CD4-positive, alpha-beta T cell treated with Interleukin-4 for 4 hours (primary cell): ENCODE measurements around the gene OR52B4.
"Not testable (repeated sequence)": the region's sequence is repeated elsewhere in the genome, so short reads cannot be mapped to it uniquely, and the experiment has no call there.

ENCODE experiments used
- DNase-seq: peaks from one replicate; pipeline ENCODE4 v3.0.0-alpha.2; 2020

OR52B4 gene

DNA sequence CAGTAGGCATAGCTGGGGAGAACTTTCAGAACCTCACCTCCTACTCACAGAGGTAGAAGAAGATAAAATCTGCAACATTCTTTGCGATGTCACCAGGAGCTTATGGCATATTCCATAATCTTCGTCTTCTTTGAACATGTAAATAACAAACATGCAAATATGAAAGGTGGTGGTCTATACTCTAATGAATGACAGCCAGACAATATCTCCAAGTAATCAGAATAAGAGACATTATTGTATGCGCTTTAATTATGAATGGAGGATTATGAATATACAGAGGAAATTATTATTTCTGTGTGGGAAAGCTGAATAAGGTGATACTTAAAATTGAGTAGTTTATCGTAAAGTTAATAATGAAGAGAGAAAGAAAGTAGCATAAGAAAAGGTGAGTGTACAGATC is at the start of gene OR52B4:
Gene OR52B4, minus strand, starts transcription at position 101 of the 400 bp plus-strand sequence. Its CDS starts 91 bp downstream, at position 10.
- no peak for DNase-seq

DNA sequence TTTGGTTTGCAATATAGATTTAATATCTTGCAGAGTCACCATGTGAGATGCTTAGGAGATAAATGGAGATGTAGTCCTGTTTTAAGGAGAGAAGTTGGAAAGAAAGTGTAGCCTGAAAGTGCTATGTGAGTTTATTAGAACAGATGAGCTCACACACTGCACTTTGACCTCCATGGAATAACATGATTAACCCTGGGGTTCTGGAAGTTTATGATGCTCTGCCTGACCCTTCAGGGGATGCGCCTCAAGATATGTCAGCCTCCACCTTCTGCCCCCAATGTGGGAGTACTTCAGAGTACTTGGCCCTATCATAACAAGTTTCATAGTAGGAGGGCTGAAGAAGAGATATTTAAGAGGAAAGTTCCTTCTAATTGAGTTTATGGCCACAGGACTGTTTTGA is 48.6 kb upstream of the OR52B4 start:
- no peak for DNase-seq

DNA sequence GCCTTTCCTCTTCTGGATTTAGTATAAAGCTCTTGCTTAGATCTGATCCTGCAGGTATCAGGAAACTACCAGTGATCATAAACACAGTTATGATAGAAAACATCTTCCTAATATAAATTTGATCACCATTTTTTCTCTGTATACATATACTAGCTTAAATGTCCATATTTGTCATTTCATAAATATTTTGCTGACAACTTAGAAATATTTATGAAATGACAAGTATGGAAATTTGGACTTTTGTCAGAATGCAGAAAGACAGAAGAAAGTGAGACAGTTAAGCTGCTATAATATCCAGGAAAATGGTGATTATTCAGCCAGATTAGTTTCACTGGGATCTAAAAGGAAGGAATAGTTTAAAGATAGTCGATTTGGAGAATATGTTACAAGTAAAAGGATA is 48.1 kb upstream of the OR52B4 start:
- no peak for DNase-seq

DNA sequence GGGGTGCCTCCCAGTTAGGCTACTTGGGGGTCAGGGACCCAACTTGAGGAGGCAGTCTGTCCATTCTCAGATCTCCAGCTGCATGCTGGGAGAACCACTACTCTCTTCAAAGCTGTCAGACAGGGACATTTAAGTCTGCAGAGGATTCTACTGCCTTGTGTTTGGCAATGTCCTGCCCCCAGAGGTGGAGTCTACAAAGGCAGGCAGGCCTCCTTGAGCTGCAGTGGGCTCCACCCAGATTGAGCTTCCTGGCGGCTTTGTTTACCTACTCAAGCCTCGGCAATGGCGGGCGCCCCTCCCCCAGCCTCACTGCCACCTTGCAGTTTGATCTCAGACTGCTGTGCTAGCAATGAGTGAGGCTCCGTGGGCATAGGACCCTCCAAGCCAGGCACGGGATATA is 38.0 kb upstream of the OR52B4 start:
- not testable (repeated sequence) for DNase-seq

DNA sequence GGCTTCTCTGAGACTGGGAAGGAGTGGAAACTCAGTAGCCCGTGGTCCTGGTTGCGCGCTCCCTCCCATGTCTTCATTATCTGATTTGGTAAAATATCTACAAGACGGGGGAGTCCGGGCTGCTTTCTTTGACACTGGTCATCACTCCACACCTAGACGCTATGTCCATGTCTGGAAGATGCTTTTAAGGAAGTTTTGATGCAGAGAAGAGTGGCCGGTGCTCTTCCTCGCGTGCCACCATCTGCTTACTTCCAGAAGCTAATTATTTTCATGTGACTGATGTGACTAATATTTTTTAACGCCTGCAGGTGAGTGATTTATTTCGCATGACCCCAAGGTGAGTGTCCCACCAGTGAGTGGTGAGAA is 25.7 kb upstream of the OR52B4 start:
- no peak for DNase-seq

DNA sequence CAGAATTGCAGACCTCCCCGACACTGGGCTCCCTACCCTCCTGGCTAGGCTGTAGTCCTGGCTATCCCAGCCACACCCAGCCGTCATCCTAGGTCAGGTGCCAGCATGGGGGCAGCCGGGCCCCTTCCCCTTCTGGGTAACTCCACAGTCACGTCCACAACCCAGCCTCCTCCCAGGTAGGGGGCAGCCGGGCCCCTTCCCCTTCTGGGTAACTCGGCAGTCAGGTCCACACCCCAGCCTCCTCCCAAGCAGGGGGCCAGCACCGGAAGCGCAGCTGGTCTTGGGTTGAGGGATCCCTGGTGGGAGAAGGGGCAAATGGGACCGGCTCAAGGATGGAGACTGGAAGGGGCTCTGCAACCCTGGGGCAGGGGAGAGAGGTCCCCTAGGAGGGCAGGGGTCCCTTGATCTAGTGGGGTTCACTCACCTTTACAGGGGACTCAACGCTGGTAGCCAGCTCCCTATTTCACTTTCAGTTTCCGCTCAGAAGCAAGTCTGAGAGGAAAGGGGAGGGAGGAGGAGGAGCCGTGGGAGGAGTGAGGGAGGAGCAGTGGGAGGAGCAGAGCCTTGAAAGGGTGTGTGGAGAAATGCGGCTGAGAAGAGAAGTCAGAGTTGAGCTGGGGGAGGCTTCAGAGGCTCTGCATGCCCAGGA is 25.1 kb upstream of the OR52B4 start, which contains the start of gene TRIM21:
Gene TRIM21, minus strand, starts transcription at position 494 of the 649 bp plus-strand sequence. CDS start 3,293 bp downstream, outside the sequence.
- peak; percentile 86 for DNase-seq

DNA sequence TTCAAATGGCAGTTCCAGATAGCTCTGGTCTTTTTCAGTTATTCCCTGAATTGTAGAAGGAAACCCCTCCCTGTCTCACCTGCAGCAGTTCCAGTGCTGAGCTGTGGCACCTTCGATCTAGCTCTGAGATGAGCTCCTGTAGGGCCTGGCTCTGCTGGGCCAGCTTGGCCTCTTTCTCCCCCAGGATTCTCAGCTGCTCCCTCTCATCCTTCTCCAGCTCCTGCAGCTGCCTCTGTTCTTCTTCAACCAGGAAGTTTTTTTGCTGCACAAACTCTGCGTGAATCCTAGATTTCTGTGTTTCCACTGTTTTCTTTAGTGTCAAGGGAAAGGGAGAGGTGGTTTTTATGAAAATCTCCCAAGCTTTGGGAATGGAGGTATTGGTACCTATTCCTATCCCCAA is 20.0 kb upstream of the OR52B4 start:
- no peak for DNase-seq

DNA sequence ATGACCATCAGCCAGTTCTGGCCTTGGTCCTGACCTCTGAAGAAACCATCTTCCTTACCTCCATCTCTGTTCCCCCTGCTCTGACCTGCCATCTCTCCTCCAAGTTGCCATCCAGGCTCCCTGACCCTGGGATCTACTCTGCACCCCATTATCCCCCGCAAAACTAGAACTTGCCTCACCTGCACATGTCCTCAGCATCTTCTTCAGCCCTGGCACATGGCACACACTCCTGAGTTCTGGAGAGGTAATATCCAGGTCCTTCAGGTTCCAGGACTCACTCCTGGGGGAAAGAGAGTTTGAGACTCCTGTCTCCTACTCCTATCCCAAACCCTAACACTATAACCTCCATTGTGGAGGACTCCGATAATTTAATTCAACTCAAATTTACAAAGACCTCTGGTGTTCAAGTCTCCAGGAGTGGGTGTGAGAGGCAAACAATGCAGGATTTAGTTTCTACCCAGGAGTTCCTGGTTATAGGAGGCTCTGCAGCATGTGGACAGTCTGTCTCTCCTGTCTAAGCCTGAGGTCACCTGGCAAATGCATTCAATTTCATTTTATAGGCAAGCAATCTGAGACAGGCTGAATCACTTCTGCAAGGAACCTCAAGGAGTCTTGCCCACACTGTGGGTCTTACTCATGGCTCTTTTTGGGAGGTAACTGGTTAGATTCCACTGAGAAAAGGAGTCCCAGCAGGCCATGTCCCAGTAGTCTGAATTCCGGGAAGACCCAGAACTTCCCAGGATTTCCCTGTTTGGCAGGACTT is 18.0 kb upstream of the OR52B4 start:
- no peak for DNase-seq

DNA sequence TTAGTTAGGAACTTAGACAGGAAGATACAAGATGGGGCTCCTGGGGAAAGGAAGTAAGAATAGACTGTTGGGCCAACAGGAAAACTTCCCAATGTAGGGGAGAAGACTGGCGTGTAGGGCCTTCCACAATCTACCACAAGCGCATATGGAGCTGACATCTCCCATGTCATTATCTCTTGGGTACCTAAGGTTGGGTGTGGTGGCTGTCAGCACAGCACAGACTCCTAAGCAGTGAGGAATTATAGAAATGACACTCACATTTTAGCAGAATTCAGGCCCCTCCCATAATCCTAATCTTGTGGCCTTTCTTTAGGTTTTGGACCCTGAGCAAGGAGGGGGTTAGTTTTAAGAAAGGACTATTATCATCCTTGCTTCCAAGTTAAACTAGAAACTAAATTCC is 13.7 kb upstream of the OR52B4 start:
- DNase-seq: no peak

DNA sequence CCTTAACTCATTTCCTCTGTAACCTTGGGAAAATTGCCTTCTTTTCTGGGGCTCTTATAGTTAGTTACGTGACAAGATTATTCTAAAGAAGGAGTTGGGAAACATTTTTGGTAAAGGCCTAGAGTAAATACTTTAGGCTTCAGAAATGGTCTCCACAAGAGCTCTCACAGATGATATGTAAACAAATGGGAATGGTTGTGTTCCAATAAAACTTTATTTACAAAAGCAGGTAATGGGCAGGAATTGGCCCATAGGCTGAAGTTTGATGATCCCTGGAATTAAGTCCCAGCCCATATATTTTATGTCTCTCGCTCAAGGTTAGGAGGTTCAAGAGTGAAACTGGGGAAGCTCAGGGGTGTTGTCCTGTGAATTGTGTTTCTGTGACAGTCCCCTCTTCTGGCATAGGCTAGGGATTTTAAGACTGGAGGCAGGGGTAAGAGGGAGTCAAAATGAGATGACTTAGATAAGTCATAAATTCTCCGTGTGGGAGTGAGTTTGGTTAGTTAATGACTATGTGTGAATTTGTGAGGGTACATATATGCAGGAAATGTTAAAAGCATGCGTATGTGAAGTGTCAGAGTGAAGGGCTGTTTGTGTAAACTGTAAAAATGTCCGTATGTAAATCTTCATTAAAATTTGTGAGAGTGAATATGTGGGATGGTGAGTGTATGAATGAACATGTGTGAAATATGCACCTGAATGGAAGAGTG is 7.4 kb upstream of the OR52B4 start:
- no peak for DNase-seq

DNA sequence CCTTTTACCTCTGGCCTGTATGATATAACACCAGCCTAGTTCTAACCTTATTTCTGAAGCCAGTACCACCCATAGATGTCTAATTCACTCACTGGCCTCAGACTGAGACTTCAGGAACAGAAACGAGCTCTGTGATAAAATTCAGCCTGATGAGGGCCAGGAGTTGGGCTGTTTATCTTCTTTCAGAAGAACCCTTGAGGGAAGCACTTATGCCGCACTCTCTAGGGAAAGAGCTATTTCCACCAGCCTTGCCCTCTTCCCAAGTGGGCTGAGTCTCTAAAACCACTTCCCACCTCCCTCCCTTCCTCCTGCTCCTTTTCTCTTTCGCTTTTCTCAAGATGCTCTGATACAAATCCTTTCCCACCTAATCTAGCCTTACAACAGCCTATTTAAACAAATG is 2.0 kb upstream of the OR52B4 start:
- DNase-seq: no peak

DNA sequence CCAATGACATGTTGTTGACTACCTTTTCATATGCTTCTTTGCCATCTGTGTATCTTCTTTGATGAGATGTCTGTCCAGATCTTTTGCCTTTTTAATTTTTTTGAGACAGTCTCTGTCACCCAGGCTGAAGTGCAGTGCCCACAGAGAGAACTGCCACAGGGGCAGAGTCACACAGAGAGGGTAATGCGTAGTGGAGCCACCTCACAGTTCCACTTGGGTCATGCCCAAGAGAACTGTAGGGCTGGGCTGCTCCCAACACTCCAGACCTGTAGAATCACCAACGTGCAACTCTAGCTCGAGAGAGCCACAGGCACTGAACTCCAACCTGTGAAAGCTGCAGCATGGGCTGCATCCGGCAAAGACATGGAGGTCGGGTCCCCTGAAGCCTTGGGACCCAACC is 20.0 kb downstream of the OR52B4 start:
- DNase-seq: not testable (repeated sequence)

DNA sequence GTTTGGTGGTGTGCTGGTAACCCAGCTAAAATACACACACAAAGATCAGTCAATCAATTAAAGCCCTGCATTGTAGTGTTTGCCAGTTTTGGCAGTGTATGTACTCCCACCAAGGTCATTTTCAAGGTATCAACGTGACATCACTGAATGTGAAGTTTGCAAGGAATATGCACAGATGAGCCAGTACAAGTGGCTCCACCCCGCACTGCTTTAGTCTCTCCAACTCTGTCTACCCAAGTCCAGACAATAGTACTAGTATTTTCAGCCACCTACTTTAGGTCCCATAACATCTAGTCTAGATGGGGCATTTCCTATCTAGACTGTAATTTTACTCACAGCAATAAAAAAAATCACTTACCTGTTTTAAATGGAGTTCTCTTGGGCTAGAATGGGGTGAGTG is 22.8 kb downstream of the OR52B4 start:
- not testable (repeated sequence) for DNase-seq

DNA sequence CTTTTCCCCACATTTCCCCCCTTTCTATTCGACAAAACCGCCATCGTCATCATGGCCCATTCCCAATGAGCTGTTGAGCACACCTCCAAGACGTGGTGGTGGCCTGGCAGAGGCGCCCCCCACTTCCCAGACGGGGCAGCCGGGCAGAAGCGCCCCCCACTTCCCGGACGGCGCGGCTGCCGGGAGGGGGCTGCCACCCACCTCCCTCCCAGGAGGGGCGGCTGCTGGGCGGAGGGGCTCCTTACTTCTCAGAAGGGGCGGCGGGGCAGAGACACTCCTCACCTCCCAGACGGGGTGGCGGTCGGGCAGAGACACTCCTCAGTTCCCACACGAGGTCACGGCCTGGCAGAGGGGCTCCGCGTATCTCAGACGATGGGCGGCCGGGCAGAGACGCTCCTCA is 33.8 kb downstream of the OR52B4 start:
- DNase-seq: not testable (repeated sequence)
